ENCODE results near the gene GARIN5B.

GARIN5B gene

DNA sequence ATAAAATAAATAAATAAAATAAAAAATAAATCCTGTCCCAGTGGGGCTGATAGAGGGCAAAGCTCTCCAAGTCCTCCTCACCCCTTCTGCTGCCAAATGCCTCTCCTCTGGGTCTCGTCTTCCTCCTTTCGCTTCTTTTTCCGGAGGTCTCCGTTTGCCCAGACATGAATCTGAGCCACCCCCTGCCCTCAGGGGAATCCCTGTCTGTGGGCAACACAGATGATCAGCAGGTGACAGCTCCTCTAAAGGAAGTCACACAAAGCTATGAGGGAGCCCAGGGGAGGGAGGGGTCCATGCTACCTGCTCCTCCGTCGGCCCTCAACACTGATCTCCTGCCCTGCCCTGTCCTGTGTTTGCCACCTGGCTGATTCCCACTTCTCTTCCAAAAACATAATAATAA, 38.4 kb downstream of the GARIN5B start:
- DNase-seq (ENCODE audit: low spot score) = no peak

DNA sequence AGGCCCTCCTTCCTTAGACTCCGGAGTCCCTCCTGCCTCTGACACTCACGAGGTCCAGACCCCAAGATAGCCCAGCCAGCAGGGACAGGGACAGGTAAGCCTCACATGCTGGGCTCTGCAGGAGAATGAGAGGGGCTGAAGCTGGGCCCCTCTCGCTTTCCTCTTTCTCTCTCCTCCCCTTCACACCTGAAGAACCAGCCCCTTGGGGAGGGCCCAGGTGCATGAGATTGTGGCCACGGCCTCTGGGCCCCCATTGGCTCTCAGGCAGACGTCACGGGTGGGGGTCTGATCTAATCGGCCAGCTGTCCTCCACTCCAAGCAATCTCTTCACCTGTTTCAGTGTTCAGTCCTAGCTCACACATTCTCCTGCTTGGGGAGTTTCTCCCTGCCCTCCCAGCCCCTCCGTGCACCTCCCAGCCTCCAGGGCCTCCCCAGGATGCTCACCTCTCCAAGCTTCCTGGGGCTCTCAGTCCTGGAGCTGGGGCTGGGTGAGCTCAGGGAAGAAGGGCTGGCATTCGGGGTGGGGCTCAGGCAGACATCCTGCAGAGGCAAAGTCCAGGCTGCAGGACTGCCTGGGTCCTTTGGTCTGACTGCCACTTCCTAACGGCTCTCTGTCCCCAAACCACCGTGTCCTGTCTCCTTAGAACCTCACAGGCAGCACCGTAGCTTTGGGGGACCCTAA, 40.7 kb downstream of the GARIN5B start:
- no peak for DNase-seq (ENCODE audit: low spot score)

DNA sequence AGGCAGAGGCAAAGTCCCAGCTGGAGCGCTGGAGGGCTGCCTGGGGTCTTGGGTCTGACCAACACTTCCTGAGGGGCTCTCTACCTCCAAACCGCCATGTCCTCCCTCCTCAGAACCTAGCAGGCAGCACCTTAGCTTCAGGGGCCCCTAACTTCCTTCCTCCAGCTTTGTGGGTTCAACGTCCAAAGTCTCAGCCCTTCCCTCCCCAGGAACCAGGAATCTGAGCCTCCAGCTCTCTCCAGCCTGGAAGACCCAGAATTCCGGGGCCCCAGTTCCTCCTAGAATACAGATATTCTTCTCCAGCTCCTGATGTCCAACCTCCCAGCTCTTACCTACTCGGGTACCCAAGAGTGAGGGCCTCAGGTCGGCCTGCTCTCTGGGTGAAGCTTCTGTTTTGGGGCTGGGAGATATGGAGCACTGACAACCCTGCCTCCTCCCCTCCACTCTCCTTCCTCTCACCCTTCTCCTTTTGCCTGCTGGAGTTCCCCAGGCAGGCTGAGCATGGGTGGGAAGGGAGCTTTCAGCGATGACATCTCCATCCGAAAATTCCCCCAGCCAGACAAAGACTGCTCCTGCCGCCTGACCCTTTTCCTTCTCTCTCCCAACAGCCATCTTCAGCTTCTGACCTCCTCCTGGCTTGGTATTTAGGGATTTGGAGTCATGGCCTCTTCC, 41.5 kb downstream of the GARIN5B start:
- no peak for DNase-seq (ENCODE audit: low spot score)

GRCh38 chr19:55320844-55321419, 42.1 kb downstream of the GARIN5B start:
- DNase-seq (ENCODE audit: low spot score) = no peak

DNA sequence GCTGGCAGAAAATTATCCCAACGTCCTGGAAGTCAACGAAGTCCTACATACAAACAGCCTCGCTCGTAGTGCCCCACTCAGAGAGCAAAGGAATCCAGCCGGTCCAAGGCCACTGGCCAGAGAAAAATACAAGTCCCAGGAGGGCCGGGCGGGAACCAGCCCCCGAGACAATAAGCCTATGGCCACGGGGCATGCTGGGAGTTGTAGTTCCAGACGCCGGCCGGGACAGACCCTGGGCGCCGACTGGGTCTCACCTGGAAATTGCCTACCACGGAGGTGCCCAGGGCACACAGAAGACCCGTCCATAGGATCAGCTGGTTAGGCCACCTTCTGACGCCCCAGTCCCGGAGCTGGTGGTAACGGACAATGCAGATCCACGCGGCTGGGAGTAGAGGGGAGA, 43.3 kb downstream of the GARIN5B start:
- DNase-seq (ENCODE audit: low spot score) = peak; percentile 33

DNA sequence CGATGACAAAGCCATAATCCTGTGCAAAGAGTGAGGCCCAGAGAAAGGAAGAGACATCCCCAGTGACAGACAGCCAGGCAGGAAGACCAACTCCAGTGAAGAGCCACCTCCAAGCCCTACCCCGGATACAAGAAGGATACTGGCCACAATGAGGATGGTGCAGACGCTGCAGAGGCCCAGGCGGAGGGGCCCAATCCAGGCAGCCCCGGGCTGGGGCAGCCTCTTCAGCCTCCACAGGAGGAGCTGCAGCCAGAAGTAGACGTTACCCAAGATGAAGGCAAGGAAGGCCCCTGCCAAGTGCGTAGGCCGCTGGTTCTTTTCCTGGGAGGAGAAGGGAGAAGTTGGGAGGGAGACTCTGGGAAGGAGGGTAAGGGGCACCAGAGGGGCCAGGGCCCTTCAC, 46.4 kb downstream of the GARIN5B start:
- DNase-seq (ENCODE audit: low spot score) = no peak

GRCh38 chr19:55315956-55316525, 47.0 kb downstream of the GARIN5B start:
- DNase-seq (ENCODE audit: low spot score) = no peak

DNA sequence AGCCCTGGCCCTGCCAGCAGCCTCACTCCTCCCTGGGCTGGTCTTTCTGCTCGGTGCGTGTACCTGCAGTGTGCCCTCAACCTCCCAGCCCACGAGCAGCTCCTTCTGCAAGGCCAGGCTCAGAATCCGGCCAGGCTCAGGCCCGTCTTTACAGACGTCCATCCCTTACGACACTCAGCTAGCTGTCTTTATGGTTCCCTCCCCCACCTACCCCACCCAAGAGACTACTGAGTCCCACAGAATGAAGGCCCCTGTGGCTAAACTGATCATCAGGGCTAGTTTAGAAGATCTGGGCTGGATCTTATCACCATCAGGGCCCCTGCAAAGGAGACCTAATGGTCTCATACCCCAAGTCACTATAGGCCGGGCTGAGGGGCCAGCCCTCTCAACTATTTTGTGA, 48.7 kb downstream of the GARIN5B start:
- no peak for DNase-seq (ENCODE audit: low spot score)

DNA sequence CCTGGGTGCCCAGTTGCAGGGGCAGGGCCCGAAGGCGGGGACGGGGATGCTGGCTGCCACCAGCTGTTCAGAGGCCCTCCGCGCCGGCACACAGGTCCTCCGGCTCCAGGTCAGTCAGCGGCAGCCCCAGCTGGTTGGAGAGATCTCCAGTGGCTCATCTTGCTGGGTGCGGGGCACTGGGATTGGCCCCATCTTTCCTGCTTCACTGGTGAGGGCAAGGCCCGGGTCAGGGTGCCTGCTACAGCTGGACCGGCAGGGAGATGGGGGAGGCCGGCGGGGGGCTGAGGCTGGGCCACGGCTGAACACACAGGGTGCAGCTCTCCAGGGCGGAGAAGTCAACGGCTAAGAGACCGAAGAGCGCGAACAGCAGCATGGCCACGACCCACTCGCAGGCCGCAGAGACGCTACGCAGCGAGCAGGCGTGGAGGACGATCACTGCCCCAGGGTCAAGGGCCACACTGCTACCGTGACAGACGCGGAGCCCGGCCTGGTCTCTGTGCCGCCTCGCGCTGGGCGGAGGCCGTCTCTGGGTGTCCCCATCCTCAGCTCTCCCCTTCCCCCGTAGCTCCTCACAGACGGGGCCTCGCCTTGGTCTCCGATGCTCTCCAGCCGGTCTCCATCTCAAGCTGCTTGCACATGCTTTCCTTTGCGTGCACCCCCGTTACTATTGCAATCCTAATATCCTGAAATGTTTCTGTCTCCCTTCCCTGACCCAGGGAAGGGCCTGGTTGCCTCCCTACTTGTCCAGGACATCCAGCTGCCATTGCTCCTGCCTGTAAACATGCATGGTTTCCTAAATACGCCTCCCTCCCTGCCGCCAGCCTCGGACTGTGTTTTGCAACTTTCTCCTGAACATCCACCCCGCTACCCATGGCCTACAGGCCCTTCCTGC, 50.2 kb downstream of the GARIN5B start:
- DNase-seq (ENCODE audit: low spot score) = no peak

DNA sequence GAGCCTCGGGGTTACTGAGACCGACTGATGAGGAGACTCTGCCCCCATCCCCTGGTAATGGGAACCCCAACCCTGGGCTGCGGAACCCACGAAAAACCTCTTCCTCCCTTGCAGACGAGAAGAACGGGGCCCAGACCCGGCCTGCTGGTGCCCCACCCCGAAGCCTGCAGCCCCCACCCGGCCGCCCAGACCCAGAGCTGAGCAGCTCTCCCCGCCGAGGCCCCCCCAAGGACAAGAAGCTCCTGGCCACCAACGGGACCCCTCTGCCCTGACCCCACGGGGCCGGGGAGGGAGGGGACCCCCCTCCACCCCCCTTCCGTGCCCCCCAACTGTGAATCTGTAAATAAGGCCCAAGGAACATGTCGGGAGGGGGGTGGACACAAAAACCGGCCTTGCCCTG, 51.3 kb downstream of the GARIN5B start:
- DNase-seq (ENCODE audit: low spot score) = no peak

DNA sequence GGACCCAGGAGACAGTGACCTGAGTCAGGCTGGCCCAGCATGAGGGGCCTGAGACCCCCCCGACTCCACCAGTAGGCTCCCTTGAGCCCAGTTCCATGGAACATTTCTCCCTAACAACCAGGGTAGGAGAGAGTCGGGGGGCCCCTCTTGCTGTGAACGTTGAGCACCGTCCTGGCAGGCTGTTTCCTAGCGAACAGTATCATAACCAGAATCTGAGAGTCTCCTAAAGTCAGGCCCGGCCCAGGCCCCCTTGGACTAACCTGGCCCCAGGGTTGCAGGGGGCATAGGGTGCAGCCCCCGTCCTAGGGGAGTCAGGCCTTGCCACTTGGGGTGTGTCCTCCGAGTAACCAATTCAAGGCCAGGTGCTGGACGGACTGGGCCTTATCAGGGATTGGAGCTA, 51.7 kb downstream of the GARIN5B start:
- DNase-seq (ENCODE audit: low spot score) = no peak

- no peak for DNase-seq (ENCODE audit: low spot score)
Observed at GRCh38 chr19:55310498-55310897, 52.6 kb downstream of the GARIN5B start.

DNA sequence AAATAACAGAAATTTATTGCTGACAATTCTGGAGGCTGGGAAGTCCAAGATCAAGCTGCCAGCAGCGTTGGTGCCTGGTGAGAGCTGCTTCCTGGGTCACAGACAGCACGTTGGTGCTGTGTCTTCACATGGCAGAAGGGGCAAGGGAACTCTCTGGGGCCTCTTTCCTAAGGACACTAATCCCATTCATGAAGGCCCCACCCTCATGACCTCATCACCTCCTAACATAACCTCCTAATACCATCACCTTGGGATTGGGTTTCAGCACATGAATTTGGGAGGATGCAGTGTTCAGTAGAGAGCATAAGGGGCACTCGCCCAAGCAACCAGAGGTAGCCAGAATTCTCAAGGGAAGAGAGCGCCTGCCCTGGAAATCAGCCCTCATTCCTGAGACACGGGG, 53.6 kb downstream of the GARIN5B start:
- DNase-seq (ENCODE audit: low spot score) = no peak

GRCh38 chr19:55308281-55308680, 54.8 kb downstream of the GARIN5B start:
- no peak for DNase-seq (ENCODE audit: low spot score)

GRCh38 chr19:55306712-55307111, 56.3 kb downstream of the GARIN5B start:
- DNase-seq (ENCODE audit: low spot score) = no peak

DNA sequence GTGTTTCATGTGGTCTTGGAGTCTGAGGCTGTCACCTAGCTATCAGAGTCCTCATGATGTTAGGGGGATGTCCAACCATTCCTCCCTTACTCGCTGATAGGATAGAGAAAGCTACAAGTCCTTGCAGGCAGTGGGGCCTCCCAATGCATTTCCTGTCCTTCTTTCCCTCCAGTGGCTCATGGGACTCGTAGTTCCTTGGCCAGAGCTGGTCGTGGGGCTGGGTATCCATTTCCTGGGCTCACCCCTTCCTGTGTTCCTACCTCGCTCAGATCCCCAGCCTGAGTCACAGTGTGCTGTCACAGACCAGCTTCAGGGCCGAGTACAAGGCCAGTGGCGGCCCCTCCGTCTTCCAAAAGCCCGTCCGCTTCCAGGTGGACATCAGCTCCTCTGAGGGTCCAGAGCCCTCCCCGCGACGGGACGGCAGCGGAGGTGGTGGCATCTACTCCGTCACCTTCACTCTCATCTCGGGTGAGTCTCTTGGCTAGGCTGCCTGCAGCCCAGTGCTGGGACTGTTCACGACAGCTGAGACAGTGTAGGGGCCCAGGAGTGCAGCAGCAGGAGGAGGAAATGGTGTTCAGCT, 57.0 kb downstream of the GARIN5B start:
- no peak for DNase-seq (ENCODE audit: low spot score)

DNA sequence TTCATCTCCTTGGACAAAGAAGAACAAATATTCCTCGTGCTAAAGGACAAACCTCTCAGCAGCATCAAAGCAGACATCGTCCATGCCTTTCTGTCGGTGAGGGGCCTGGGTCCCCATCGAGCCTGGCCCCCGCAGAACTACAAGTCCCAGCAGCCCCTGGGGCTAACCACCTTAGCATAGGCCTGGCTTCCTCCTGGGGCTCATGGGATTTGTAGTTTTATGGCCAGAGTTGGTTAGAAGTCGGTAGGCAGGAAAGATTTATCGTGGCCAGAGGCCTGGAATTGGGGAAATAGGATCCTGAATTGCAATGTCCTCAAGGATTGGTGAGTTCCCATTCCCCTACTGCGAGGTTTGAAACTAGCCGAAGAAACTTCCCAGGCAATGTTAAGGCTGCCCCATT, 57.6 kb downstream of the GARIN5B start:
- no peak for DNase-seq (ENCODE audit: low spot score)

DNA sequence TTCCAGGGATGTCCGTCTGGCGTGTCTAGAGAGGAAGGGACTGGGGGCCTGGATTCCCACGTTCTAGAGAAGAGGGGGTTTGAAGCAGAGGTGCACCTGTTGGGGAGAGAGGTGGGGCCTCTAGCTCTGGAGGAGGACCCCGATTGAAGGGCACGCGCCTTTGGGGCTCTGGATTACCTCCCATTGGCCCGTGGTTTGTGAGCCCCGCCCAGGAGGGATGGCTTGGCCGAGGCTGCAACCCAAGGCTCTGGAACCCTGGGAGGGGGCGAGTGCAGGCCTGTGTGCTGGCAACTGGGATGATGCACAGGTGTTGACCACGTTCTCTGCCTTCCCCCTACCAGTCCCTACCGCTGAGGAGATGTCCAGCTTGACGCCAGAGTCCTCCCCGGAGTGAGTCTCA, 58.1 kb downstream of the GARIN5B start:
- no peak for DNase-seq (ENCODE audit: low spot score)

Measured in SK-N-DZ (cell line).